HEK293T (cell line): ENCODE data around the gene REXO1.

Source experiments
- ARNT ChIP-seq: fragments of 450-650 bp; IDR thresholded peaks from 2 replicates; pipeline ENCODE4 v1.6.1; 2017; ENCODE audit warnings: mild to moderate bottlenecking
- BHLHE40 ChIP-seq: fragments of 450-650 bp; IDR thresholded peaks from 2 replicates; pipeline ENCODE4 v1.6.1; 2016; ENCODE audit warnings: mild to moderate bottlenecking, moderate library complexity, borderline replicate concordance
- CTBP1 ChIP-seq: fragments of 450-650 bp; IDR thresholded peaks from 2 replicates; pipeline ENCODE4 v1.6.1; 2016; ENCODE audit warnings: borderline replicate concordance
- ELF4 ChIP-seq: fragments of 450-650 bp; IDR thresholded peaks from 2 replicates; pipeline ENCODE4 v1.6.1; 2017; ENCODE audit warnings: antibody characterized with exemption
- FOXA1 ChIP-seq: fragments of 450-650 bp; IDR thresholded peaks from 2 replicates; pipeline ENCODE4 v1.6.1; 2016; ENCODE audit warnings: mild to moderate bottlenecking
- FOXK2 ChIP-seq: fragments of 450-650 bp; IDR thresholded peaks from 2 replicates; pipeline ENCODE4 v1.6.1; 2016; ENCODE audit warnings: mild to moderate bottlenecking
- FOXM1 ChIP-seq: fragments of 450-650 bp; IDR thresholded peaks from 2 replicates; pipeline ENCODE4 v1.6.1; 2017; ENCODE audit warnings: mild to moderate bottlenecking, borderline replicate concordance
- HDGF ChIP-seq: fragments of 450-650 bp; IDR thresholded peaks from 2 replicates; pipeline ENCODE4 v1.6.1; 2017; ENCODE audit warnings: antibody characterized with exemption, borderline replicate concordance
- LEF1 ChIP-seq: fragments of 450-650 bp; IDR thresholded peaks from 2 replicates; pipeline ENCODE4 v1.6.1; 2017; ENCODE audit warnings: mild to moderate bottlenecking, borderline replicate concordance
- NFRKB ChIP-seq: fragments of 450-650 bp; IDR thresholded peaks from 2 replicates; pipeline ENCODE4 v1.6.1; 2016; ENCODE audit warnings: mild to moderate bottlenecking, moderate library complexity
- SP1 ChIP-seq: fragments of 450-650 bp; IDR thresholded peaks from 2 replicates; pipeline ENCODE4 v1.6.1; 2017
- ZNF384 ChIP-seq: fragments of 450-650 bp; IDR thresholded peaks from 2 replicates; pipeline ENCODE4 v1.6.1; 2016
- TF ChIP-seq, protein P1 (sequence below): fragments of 450-650 bp; IDR thresholded peaks from 2 replicates; pipeline ENCODE4 v1.6.1; 2016

DNA sequence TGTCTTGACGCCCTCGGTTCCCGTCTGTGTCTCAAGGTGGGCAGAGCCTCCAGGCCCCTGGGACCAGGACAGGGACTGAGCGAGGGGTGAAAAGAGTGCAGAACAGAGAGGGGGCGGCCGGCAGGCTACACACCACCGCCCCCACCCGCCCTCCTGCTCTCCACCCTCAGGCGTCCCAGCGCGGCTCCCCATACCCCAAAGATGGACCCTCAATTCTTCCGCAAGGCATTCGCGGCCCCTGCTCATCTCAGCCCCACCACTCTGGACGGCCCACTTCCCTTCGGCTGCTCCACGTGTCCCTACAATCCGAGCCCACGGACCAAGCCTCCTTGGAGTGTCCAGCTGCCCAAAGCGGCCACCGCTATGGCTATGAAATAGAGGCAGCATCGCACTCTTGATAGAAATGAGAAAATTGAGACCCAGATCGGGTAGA, 13.3 kb upstream of the REXO1 start:
- no peak for TF ChIP-seq ELF4
- no peak for TF ChIP-seq CTBP1
- TF ChIP-seq BHLHE40 = no peak
- no peak for TF ChIP-seq FOXM1
- no peak for TF ChIP-seq HDGF
- no peak for TF ChIP-seq SP1
- no peak for TF ChIP-seq FOXA1
- TF ChIP-seq NFRKB = no peak
- TF ChIP-seq LEF1 = no peak
- no peak for TF ChIP-seq FOXK2
- no peak for TF ChIP-seq ZNF384
- TF ChIP-seq, protein P1, sequence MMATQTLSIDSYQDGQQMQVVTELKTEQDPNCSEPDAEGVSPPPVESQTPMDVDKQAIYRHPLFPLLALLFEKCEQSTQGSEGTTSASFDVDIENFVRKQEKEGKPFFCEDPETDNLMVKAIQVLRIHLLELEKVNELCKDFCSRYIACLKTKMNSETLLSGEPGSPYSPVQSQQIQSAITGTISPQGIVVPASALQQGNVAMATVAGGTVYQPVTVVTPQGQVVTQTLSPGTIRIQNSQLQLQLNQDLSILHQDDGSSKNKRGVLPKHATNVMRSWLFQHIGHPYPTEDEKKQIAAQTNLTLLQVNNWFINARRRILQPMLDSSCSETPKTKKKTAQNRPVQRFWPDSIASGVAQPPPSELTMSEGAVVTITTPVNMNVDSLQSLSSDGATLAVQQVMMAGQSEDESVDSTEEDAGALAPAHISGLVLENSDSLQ = no peak
- no peak for TF ChIP-seq ARNT
